ENCODE data around the gene FBF1.
A peak's percentile ranks its signal among the peaks of the same experiment; 100 is the strongest.

Gene FBF1

DNA sequence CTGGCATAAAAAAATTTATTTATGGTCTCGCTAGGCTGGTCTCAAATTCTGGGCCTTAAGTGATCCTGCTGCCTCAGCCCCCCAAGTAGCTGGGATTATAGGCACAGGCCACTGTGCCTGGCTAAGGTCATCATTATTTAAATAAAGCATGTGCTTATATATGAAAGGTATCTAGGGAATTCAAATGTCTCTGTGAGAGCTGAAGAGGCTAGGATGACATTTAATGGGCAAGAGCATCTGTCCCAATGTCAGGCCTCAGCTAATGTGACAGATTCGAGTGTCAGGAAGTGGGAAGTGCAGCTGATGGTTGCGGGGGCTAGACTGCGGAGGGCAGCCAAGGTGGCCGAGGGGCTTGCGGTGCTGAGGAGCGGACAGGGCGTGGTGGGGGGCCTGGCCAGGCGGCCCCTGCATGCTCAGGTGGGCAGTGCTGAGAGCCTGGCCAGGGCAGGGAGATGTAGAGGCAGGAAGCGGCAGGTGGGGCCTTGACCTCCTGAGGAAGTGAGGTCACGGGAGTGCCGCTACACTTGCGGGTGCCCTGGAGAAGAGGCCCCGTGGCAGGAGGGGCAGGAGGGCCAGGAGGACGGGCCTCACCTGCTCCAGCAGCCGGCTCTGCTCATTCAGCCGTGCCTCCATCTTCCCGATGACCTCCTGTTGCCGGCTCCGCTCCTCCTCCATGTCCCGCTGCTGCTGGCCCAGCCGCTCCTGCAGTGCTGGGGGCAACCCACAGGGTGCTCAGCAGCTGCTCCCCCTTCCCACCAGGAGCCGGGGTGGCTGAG lies 23.5 kb downstream of the FBF1 start:
- DNase-seq, result no peak
- no peak for ATAC-seq

DNA sequence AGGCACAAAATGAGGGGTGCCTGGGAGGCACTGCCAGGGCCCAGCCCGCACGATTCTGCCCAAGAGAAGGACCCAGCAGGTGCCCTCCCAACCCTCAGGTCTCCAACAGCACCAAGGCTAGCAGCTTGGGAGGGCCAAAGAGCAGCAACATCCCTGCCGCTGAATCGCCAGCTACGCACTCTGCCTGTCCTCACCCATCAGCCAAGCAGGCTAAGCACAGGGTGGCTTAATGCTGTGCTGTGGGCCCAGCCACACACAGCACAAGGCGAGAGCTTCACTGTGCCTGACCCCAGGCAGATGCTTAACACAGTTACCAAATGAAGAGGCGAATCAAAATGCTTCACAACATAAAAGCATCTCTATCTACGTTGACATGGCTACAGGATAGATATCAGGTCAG lies 25.6 kb downstream of the FBF1 start:
- DNase-seq, result no peak
- ATAC-seq, result no peak

DNA sequence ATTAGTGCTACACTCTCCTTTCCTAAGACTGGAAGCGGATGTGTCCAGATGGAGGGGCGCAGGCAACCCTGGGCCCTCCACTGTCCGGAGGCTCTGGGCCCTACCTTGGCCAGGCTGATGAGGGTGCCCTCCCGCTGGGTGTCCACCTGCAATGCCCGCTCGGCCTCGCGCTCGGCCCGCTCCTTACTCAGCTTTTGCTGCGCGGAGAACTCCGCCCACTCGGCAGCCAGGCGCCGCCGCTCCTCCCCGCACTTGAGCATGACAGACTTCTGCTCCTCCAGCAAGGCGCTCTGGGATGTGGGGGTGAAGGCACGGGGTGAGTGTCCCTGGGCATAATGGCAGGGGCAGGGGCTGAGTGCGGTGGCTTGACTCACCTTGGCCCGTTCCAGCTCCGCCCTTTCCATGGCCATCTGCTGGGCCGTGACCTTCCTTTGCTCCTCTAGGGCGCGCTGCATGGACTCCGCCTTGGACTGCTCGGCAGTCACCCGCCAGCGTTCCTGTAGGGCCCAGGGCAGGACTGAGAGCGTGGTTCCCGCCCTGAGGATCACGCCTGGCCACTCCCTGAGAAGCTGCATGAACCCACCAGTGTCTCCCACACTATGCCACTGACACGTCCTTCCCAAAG lies 26.1 kb downstream of the FBF1 start:
- DNase-seq (no peak), ATAC-seq (no peak)

DNA sequence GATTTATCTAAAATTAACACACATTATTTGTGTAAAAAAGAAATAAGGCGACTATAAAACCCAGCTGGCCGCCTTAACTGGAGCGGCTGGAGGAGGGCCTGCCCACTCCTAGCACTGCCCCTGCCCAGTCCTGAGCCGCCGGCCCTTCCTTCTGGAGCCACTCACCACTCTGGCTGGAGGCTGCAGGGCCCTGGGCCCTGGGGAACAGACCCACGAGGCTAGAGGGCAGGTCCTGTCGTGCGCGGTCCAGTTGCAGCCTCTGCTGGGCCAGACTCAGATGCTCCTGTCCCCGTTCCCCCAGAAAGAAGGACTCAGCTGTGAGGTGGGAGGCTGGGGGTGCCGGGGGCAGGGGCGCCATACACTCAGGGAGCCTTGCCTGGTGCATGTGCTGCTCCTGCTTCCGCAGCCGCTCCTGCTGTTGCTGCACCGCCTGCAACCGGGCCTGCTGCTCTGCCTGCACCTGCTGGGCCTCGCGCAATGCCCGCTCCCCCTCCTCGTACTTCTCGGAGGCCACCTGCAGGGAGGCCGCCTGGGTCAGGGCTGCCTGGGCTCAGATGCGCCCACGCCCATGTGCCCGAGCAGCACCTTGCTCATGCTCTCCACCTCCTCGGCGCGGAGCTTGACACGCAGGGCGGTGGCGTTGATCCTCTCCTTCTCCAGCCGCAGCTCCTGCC lies 27.2 kb downstream of the FBF1 start:
- DNase-seq (no peak), ATAC-seq (no peak)

DNA sequence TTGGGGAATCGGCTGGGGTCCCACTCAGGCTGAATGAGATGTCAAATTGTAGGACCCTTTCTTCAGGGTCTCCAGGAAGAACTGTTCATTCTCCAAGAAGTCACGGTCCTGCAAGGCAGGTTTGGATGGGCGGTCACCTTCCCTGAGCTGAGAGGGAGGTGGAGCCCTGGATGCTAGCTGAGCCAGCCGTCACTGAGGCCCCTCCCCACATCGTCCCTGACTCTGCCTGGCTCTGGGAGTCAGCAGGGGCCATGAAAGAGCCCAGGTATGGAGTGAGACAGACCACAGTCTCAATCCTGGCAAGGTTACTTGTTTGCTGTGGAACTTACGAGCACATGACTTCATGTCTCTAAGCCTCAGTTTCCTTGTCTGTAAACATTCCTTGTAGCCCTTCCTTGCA lies 30.1 kb downstream of the FBF1 start:
- no peak for ATAC-seq
- DNase-seq, result no peak

DNA sequence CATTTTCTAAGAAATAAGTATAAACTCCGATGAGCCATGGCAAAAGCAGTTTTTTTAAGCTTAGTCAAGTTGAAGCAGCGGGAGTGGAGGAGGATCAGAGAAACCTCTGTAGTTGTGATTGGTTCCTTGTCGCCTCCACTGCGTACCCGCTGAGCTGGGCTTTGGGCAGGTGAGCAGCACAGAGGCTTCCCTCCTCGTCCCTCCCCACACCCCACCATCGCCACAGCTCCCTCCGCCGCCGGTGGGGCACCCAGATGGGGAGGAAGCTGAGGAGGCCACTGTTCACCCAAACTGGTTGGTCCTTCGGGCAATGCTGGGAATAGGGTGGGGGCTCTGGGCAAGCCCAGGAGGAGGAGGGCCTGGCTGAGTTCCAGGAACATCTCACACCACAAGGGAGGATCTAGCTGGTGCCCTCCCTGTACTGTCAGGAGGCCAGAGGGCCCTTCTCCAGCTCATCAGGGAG lies 31.0 kb downstream of the FBF1 start:
- no peak for ATAC-seq
- no peak for DNase-seq

DNA sequence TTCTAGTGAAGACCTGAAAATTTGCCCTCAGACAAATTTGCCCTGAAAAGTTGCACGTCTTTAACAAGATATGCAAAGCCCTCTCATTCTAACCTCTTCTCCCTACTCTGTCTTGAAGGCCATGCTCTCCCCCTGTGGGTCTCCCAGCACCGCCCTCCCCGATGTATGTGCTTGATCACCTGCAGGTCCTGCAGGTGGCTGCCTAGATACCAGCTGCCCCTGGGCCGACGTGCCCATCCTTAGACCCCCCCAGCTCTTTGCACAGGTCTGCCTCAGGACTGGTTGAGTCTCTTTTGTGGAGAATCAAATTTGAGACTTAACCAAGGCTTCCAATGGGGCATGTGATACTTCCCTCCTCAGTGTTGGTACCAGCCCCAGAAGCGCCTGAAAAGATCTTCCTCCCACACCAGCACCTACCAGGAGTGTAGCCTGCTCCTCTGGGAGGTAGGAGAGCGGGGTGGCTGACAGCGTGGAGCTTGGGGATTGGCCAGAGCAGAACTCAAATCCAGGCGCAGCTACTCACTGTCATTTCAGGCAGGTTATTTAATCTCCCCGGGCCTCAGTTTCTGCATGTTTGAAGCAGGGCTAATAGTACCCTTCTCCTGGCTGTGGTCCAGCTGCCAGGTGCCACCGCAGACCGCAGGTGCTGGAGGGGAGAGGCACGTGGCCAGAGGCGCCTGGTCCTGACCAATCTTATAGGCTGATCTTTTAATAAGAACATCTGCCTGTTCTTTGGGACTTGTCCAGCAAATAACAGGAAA lies 31.6 kb downstream of the FBF1 start:
- no peak for ATAC-seq
- DNase-seq, result no peak

DNA sequence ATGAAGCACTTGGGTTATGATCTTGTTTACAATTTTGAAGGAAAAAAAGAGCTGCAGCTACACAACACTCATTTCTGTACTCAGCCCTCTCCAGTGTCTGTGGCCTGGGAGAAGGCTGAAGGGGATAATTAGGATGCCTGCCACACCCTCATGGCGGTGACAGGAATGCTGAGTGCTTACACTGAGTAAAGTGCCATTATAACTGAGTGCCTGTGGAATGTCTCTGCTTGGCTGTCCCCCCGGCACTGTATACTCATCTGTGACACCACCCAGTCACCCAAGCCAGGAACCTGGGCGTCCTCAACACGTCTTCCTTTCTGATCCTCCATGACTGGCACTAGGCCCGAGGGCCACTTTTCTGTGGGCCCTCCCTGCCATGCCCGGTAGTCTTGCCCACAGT lies 32.6 kb downstream of the FBF1 start:
- DNase-seq, result no peak

DNA sequence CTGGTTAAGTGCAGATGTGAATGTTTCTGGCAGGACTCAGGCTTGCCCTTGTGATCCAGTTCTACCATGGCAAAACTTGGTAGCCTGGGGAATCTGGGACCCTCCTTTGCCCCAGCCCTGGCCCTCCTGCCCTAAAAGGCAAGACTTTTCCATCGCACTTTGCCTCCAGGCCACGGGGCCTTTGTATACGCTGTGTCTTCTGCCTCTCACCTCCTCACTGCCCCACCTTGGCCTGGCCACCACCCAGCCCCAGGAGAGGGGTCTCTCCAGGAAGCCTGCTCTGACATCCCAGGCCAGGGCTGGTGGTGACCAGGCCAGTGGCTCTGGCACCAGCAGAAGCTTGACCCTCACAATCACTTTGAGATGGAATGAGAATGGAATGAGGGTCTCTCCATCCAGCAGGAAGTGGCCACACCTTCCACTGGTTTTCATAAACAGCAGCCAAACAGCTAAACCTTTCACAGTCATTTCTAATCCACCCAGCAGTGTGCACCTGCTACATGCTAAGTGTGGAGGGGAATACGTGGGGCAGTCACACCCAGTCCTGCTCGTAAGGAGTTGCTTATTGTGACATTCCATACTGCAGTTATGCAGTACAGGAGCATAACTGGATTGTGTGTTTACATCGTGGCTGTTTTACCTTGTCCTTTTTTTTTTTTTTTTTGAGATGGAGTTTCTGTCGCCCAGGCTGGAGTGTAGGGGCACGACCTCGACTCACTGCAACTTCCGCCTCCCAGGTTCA lies 34.5 kb downstream of the FBF1 start:
- no peak for ATAC-seq
- DNase-seq, result no peak

More for the DNA sequence above, 32.6 kb downstream of the FBF1 start:
- ATAC-seq, result no peak

DNA sequence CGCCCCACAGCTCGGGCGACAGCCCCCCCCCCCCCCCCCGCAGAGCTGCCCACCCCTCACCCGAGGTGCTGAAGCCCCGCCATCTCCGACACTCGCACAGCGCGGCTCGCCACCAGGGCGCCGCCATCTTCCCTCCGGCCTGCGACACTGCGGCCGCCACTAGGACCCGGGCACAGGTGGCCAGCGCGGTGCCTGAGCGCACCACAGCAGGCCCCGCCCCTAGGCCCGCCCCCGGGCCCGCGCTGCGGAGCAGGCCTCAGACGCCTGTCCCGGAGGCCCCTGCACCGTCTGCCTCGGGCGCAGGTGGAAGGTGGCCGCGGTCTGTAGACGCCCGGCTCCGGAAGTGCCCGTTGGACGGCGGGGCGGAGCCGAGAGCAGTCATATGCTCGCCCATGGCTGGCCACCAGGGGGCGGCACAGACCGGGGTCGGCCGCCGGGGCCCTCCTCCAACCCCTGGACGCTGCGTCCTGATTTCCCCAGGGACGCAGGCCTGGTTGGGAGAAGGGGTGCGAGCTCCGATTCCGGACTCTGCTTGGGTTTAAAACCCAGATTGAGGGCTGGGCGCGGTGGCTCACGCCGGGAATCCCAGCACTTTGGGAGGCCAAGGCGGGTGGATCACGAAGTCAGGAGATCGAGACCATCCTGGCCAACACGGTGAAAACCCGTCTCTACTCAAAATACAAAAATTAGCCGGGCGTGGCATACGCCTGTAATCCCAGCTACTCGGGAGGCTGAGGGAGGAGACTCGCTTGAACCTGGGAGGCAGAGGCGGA lies 35.9 kb downstream of the FBF1 start, which contains the start of gene MRPL38:
Gene MRPL38 (minus strand): TSS at position 136 of the 773 bp plus-strand sequence. CDS start 9 bp downstream, at position 127.
- DNase-seq, result peak; percentile 96
- ATAC-seq, result peak; percentile 99

DNA sequence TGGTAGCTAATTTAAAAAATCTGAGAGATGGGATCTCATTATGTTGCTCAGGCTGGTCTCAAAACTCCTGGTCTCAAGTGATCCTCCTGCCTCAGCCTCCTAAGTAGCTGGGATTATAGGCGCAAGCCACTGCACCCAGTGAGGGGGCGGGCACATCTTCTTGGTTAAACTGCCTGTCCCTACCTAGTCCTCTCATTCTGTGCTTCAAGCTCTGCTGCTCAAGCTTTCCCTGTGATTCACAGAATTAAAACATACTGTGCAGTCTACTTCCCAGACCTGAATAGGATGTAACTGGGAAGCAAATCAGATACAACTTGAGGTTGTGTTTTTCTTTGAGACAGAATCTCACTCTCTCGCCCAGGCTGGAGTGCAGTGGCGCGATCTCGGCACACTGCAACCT lies 38.4 kb downstream of the FBF1 start:
- no peak for ATAC-seq
- DNase-seq, result no peak

DNA sequence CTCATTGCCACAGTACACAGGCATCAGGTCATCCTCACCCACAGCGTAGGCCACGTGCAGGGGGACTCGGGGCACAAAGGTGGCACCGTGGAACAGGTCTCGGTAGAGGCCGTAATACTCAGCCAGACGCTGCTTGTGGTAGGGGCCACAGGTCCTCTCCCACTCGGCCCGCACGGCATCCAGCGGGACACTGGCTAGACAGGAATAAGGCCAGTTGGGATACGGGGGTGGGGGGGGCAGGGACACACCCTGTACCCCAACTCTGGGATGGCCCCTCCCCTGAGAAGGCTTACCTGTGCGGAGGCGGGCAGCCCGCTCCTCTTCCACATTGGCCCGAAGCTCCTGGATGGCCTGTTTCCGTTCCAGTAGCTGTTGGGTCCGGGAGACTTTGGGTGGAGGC lies 39.1 kb downstream of the FBF1 start:
- ATAC-seq (no peak), DNase-seq (no peak)

DNA sequence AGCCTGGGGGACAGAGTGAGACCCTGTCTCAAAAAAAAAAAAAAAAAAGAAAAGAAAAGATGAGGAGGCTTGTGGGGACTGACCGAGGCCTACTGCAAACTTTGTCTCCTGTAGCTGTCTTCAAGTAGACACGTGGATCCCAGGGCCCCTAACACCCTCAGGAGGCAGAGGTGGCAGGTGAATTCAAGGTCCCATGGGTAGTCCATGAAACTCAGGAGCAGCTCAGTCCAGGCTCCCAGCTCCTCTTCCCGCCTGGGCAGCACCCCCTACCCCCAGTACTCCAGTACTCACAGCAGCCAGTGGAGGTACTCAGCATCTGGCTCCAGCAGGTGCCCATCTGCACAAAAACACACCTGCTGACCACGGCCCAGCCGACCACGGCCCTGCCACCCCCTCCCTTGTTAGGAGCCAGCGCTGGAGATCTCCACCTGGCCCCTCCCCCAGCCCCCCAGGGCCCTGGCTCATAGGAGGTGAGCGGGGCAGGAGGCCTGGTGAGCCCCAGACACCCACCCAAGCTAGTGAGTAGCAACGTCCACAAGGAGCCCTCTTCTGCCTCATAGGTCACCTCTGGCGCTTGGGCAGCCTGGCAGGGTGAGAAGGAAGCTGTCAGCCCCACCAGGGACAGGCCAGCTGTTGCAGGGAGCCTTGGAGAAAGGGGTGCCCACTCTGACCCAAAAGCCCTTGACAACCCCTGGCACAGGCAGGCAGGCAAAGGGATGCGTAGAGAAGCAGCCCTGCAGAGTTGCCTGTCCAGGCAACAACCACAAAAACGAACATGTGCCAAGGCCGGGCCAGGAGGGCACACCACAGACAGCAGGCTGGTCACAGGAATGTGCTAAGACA lies 39.9 kb downstream of the FBF1 start:
- ATAC-seq (no peak), DNase-seq (no peak)

DNA sequence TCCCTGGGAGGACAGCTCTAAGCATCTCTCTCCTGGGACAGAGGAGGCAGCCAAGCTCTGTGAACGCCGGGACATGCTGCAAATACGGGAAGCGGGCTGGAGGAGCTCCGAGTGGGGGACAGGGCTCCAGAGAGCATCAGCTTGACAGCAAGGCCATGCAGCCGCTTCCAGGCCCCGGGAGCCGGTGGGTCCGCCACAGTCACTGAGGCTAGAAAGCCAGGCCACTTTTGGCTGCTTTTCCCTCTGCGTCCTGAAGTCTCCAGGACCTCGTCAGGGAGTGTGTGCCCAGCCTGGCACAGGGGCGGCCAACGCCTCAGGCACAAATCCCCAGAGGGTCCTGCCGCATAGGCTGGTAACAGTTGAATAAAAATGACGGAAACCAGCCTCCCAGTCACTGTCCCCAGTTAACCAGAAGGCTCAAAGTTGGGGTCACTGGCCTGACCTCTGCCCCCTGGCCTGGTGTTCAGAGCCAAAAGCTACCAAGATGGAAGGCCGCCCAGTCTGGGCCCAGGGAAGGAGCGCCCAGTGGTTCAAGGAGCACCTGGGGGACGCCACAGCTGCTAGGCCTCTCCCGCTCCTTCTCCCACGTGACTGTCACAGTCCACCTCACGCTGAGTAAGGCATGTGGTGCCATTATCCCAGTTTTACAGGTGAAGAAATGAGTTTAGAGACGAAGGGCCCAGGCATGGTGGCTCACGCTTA lies 40.9 kb downstream of the FBF1 start:
- no peak for DNase-seq
- no peak for ATAC-seq

DNA sequence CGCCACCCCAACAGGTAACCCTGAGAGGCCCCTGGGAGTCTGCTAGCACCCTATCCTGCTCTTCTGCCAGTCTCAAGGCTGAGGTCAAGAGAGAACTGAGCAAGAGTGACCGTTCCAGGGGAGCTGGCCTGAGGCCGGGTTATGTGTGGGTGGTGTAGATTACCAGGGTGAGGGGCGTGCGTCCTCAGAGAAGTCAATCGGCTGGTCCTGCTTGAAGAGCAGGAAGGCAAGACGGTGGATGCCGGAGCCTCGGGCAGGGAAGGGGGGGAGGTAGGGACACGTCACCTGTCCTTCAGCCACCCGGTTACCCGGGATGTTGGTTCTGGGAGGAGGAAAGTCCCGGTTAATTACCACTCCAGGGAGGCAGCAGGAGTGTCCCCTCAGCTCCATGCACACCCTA lies 41.5 kb downstream of the FBF1 start:
- DNase-seq (no peak), ATAC-seq (no peak)

DNA sequence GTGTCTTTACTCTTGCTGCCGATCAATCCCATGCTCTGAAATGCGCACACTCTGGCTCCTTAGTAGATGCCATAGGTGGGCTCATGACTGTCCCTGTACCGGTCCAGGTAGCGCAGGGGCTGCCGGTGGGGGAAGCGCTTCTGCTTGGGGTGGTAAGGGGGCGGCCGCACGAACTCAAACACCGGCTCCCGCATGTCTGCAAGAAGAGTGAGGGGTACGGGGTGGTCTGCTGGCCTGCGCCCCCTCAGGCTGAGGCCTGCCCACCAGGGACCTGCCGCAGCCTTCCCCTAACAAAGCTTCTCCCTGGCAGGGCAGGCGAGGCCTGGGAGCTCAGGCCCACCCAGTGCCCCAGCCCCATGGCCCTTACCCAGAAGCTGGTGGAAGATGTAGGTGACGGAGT lies 42.1 kb downstream of the FBF1 start:
- ATAC-seq (no peak), DNase-seq (no peak)

DNA sequence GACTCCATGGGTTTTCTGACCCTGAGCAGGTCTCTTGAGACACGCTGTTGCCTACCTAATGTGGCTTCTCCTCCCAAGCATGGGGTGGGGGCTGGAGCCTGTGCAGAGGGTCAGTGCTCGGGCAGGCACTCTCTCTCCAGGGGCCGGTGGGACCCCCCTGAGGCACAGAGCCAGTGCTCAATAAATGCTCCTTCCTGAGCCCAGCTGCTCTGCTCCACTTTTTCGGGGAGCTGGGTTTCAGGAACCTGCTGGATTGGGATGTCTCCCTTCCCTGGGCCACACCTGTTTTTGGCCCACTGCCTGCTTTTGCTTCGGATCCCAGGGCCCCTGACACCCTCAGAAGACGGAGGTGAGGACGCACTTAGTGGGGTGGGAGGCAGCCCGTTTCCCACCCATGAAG lies 42.8 kb downstream of the FBF1 start:
- DNase-seq (no peak), ATAC-seq (no peak)

DNA sequence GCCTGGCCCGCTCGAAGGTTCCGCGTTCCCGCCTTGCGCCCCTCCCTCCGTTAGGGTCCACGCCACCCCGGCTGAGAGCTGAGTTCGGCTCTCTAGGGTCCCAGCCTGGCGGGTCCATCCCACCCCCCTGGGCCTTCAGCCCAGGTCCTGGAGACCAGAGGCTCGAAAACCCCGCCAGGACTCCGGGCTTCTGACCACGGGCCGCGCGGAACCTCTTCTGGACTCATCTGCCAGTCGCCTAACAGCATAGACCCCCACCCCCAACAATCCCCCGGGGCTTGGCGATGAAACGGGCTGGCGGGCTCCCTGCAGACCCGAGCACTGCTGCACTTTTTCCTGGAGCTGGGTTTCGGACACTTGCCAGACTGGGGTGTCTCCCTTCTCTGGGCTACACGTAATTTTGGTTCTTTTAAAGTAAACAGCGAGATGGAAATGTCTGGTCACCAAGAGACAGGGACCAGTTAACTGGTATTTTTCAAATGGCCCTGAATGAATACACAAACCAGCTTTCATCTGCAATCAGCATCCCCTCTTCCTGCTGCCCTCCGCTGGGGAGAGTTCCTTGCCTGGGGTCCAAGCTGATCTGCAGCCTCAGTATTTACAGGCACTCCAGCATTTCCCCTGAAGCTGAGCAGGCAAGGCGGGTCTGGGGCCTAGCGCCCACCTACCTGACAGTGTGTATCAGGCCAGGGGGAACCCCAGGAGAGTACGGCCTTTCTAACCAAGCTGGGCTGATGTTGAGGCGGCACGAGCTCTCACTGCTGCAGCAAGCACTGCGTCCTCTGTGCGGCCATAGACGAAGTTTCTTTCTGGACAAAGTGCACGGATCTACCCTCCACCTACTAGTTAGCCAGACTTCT lies 43.5 kb downstream of the FBF1 start:
- ATAC-seq (no peak), DNase-seq (no peak)

Data from stimulated activated naive CD8-positive, alpha-beta T cell treated with anti-CD3 and anti-CD28 coated beads, Interleukin-15, Interleukin-2, amounts not matched to agents 100 U/mL and 50 U/mL, for 24 hours (primary cell).